ENCODE measurements around the gene UBE4B. TPM values are rescaled to one million over a fixed set of nuclear protein-coding genes. Genes with fewer than 3 reads are reported as not detected.

Gene UBE4B
- total and polyA plus RNA-seq, 2 experiments from 2014 or later, result 18.7 to 41.1 TPM

GRCh38 chr1:9990944-9991343, 41.8 kb upstream of the UBE4B start:
- Histone ChIP-seq H3K79me2 (no peaks in the 10 kb centered on the region), H3K36me3 (replicated peaks; ENCODE audit: insufficient read depth, low read depth) (no peaks in the 10 kb centered on the region), H2AFZ (no peak overlapping the region), H3K27ac (no peak overlapping the region), H3K27me3 (peaks cover 4% of the 10 kb centered on the region), H3K9me2 (replicated peaks; ENCODE audit: insufficient read depth) (no peaks in the 10 kb centered on the region), H3K4me1 (ENCODE audit: insufficient read depth) (no peaks in the 10 kb centered on the region), H3K9me3 (ENCODE audit: low read depth) (no peaks in the 10 kb centered on the region), H4K20me1 (ENCODE audit: insufficient read depth, poor library complexity, severe bottlenecking) (no peaks in the 10 kb centered on the region), H3K4me3 (no peak overlapping the region), H3K4me2 (no peak overlapping the region)
- no peak for DNase-seq (ENCODE audit: low spot score)
- WGBS (ENCODE audit: low lambda C conversion rate, missing lambda C conversion rate), result 90% methylated on average over 2 of the region's 2 CpGs
- TF ChIP-seq CTCF (IDR thresholded peaks at IDR 0.05; ENCODE audit: poor library complexity) (no peak), EZH2phosphoT487 (IDR thresholded peaks at IDR 0.05; ENCODE audit: low read depth, severe bottlenecking, unreplicated experiment) (no peak), EZH2 (IDR thresholded peaks at IDR 0.05; ENCODE audit: borderline replicate concordance) (no peak)

- Histone ChIP-seq H2AFZ (no peak overlapping the region), H3K4me2 (no peak overlapping the region), H3K4me1 (ENCODE audit: insufficient read depth) (no peaks in the 10 kb centered on the region), H3K27me3 (peaks cover 23% of the 10 kb centered on the region), H3K9me2 (replicated peaks; ENCODE audit: insufficient read depth) (no peaks in the 10 kb centered on the region), H3K27ac (no peak overlapping the region), H3K4me3 (no peak overlapping the region), H3K36me3 (replicated peaks; ENCODE audit: insufficient read depth, low read depth) (no peaks in the 10 kb centered on the region), H3K9me3 (ENCODE audit: low read depth) (no peaks in the 10 kb centered on the region), H4K20me1 (ENCODE audit: insufficient read depth, poor library complexity, severe bottlenecking) (no peaks in the 10 kb centered on the region), H3K79me2 (no peaks in the 10 kb centered on the region)
- WGBS (ENCODE audit: low lambda C conversion rate, missing lambda C conversion rate), result 93% methylated on average over 5 of the region's 5 CpGs
- TF ChIP-seq EZH2phosphoT487 (IDR thresholded peaks at IDR 0.05; ENCODE audit: low read depth, severe bottlenecking, unreplicated experiment), result no peak
- TF ChIP-seq CTCF (IDR thresholded peaks at IDR 0.05; ENCODE audit: poor library complexity), result no peak
- TF ChIP-seq EZH2 (IDR thresholded peaks at IDR 0.05; ENCODE audit: borderline replicate concordance), result no peak
- no peak for DNase-seq (ENCODE audit: low spot score)
Observed at GRCh38 chr1:9992910-9993309, 39.8 kb upstream of the UBE4B start.

GRCh38 chr1:9993561-9994075, 39.1 kb upstream of the UBE4B start:
- WGBS (ENCODE audit: low lambda C conversion rate, missing lambda C conversion rate), result 65% methylated on average over 7 of the region's 7 CpGs
- Histone ChIP-seq H2AFZ (no peak overlapping the region), H3K79me2 (no peaks in the 10 kb centered on the region), H3K4me1 (ENCODE audit: insufficient read depth) (no peaks in the 10 kb centered on the region), H3K4me3 (no peak overlapping the region), H3K9me3 (ENCODE audit: low read depth) (no peaks in the 10 kb centered on the region), H3K9me2 (replicated peaks; ENCODE audit: insufficient read depth) (no peaks in the 10 kb centered on the region), H3K27ac (no peak overlapping the region), H3K4me2 (no peak overlapping the region), H3K36me3 (replicated peaks; ENCODE audit: insufficient read depth, low read depth) (no peaks in the 10 kb centered on the region), H4K20me1 (ENCODE audit: insufficient read depth, poor library complexity, severe bottlenecking) (no peaks in the 10 kb centered on the region), H3K27me3 (peaks cover 30% of the 10 kb centered on the region)
- TF ChIP-seq CTCF (IDR thresholded peaks at IDR 0.05; ENCODE audit: poor library complexity), result no peak
- no peak for TF ChIP-seq EZH2 (IDR thresholded peaks at IDR 0.05; ENCODE audit: borderline replicate concordance)
- no peak for TF ChIP-seq EZH2phosphoT487 (IDR thresholded peaks at IDR 0.05; ENCODE audit: low read depth, severe bottlenecking, unreplicated experiment)
- DNase-seq (ENCODE audit: low spot score), result no peak

All from hepatocyte (in vitro differentiated cells).